Transverse colon (tissue), 4 donors: ENCODE results near the gene CYP4F22.
"Not testable (repeated sequence)": the region's sequence is repeated elsewhere in the genome, so short reads cannot be mapped to it uniquely, and the experiment has no call there.

Experiments used
- EP300 ChIP-seq: sonication (generic); formaldehyde crosslinking; IDR thresholded peaks from one replicate; pipeline ENCODE4 v1.6.1; 2017; ENCODE audit warnings: antibody characterized with exemption, low read depth
- POLR2A ChIP-seq: fragments of 450-650 bp; IDR thresholded peaks from one replicate; pipeline ENCODE4 v1.6.1; 2016; ENCODE audit warnings: antibody characterized with exemption, mild to moderate bottlenecking, moderate library complexity
- POLR2AphosphoS5 ChIP-seq, 3 donors: sonication (generic); formaldehyde crosslinking; IDR thresholded peaks; one replicate each; pipeline ENCODE4 v1.6.1; 2016; ENCODE audit warnings: antibody characterized with exemption in 3 of 3
- TF ChIP-seq, protein P1 (sequence below), 5 experiments: fragments of 200-600 bp in 3 of 5; fragments of 450-650 bp in 2 of 5; sonication (generic) in 3 of 5; IDR thresholded peaks; 1 replicate in 2 of 5; 2 replicates in 3 of 5; pipeline ENCODE4 v1.5.1; 2016 to 2017; ENCODE audit warnings: antibody characterized with exemption in 5 of 5, inconsistent platforms in 3 of 5, mild to moderate bottlenecking in 2 of 5, moderate library complexity in 1 of 5

DNA sequence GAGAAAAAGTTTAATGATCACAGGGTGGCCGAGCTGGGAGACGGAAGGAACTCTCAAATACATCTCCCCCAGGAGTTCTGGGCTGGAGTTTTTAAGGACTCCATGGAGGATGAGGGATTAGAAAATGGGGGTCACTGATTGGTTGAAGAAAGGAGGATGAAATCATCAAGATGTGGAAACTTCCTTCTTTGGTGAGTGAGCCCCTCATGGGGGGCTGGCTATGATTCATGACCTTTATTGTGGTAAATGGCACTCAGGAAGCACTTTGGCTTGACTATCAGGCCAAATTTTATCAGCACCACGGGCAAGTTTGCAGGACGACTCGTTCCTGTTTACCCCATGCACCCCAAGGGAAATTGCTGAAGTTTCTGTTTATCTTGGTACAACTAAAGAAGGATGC is 84.2 kb downstream of the CYP4F22 start:
- TF ChIP-seq POLR2A; POLR2AphosphoS5 (IDR thresholded peaks at IDR 0.05); EP300: not testable (repeated sequence)
- TF ChIP-seq, protein P1, sequence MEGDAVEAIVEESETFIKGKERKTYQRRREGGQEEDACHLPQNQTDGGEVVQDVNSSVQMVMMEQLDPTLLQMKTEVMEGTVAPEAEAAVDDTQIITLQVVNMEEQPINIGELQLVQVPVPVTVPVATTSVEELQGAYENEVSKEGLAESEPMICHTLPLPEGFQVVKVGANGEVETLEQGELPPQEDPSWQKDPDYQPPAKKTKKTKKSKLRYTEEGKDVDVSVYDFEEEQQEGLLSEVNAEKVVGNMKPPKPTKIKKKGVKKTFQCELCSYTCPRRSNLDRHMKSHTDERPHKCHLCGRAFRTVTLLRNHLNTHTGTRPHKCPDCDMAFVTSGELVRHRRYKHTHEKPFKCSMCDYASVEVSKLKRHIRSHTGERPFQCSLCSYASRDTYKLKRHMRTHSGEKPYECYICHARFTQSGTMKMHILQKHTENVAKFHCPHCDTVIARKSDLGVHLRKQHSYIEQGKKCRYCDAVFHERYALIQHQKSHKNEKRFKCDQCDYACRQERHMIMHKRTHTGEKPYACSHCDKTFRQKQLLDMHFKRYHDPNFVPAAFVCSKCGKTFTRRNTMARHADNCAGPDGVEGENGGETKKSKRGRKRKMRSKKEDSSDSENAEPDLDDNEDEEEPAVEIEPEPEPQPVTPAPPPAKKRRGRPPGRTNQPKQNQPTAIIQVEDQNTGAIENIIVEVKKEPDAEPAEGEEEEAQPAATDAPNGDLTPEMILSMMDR (IDR thresholded peaks at IDR 0.05), result not testable (repeated sequence)
